ENCODE results near the gene TP53I13. TPM values are rescaled to one million over a fixed set of nuclear protein-coding genes. Genes with fewer than 3 reads are reported as not detected.

Gene TP53I13
- total and polyA plus RNA-seq, 2 of the 13 experiments (the other 11 are each of a cell fraction or from before 2014, with no cell fraction given), result 16.9 to 25.7 TPM

DNA sequence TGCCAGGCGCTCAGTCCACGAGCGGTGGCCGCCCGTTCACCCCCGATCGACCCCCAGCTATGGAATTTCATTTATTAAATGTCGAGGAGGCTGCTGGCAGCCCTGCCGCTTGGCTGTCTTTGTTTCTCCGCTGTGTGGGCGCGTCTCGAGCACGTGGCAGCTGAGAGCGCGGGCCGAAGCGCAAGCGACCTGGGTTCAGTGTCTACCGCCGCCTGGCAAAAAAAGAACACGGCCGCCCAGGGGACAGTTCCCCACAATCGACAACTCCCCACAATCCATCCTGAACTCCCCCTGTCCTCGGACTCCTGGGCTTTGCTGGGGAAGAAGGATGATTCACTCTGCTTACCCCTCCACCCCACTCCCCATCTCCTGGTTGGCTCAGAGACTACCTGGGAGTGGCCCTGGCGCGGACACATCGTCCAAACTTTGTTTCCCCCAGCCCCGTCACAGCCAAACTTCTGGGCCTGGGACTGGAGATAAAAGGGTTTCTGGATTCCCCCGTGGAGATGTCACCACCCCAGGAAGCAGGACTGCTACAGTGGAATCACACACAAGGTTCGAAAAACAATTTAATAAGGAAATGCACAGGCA lies 22.7 kb downstream of the TP53I13 start (continued):
- TF ChIP-seq, protein P1, sequence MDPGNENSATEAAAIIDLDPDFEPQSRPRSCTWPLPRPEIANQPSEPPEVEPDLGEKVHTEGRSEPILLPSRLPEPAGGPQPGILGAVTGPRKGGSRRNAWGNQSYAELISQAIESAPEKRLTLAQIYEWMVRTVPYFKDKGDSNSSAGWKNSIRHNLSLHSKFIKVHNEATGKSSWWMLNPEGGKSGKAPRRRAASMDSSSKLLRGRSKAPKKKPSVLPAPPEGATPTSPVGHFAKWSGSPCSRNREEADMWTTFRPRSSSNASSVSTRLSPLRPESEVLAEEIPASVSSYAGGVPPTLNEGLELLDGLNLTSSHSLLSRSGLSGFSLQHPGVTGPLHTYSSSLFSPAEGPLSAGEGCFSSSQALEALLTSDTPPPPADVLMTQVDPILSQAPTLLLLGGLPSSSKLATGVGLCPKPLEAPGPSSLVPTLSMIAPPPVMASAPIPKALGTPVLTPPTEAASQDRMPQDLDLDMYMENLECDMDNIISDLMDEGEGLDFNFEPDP (CRISPR knock-in tag; conservative IDR thresholded peaks at IDR 0.05), result 0 out of 2 replicates have a peak, but pooled peaks have one; percentile 84
- TF ChIP-seq ESRRA (CRISPR knock-in tag; IDR thresholded peaks at IDR 0.05; ENCODE audit: low read depth) (no peak), ZSCAN31 (CRISPR knock-in tag; IDR thresholded peaks at IDR 0.05; ENCODE audit: low read depth) (0 out of 2 replicates have a peak, but pooled peaks have one; percentile 41), ZNF839 (CRISPR knock-in tag; IDR thresholded peaks at IDR 0.05; ENCODE audit: borderline replicate concordance) (no peak), ZBTB8A (CRISPR knock-in tag; IDR thresholded peaks at IDR 0.05; ENCODE audit: borderline replicate concordance, low read depth) (no peak), PCBP2 (optimal IDR thresholded peaks at IDR 0.05; ENCODE audit: low read depth, low read length, poor library complexity, severe bottlenecking) (no peak), SALL2 (CRISPR knock-in tag; IDR thresholded peaks at IDR 0.05) (no peak), SPEN (CRISPR knock-in tag; IDR thresholded peaks at IDR 0.05; ENCODE audit: low read depth) (no peak; the same call in 1 of the 2 replicates), HOXA9 (CRISPR knock-in tag; IDR thresholded peaks at IDR 0.05; ENCODE audit: borderline replicate concordance) (no peak), REL (CRISPR knock-in tag; conservative IDR thresholded peaks at IDR 0.05) (no peak), NR2F6 (IDR thresholded peaks at IDR 0.05) (no peak), NR2F6 (CRISPR knock-in tag; IDR thresholded peaks at IDR 0.05) (no peak)
- TF ChIP-seq, protein P2, sequence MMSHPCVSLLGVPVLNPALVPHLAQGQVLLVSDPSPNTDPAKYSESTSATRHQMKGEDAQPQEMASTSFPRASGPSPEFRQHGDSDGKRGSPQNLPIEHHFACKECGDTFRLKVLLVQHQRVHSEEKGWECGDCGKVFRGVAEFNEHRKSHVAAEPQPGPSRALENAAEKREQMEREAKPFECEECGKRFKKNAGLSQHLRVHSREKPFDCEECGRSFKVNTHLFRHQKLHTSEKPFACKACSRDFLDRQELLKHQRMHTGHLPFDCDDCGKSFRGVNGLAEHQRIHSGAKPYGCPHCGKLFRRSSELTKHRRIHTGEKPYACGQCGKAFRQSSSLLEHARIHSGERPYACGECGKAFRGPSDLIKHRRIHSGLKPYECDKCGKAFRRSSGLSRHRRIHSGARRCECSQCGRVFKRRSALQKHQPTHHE (CRISPR knock-in tag; IDR thresholded peaks at IDR 0.05; ENCODE audit: borderline replicate concordance), result 0 out of 2 replicates have a peak, but pooled peaks have one; percentile 15
- TF ChIP-seq, protein P3, sequence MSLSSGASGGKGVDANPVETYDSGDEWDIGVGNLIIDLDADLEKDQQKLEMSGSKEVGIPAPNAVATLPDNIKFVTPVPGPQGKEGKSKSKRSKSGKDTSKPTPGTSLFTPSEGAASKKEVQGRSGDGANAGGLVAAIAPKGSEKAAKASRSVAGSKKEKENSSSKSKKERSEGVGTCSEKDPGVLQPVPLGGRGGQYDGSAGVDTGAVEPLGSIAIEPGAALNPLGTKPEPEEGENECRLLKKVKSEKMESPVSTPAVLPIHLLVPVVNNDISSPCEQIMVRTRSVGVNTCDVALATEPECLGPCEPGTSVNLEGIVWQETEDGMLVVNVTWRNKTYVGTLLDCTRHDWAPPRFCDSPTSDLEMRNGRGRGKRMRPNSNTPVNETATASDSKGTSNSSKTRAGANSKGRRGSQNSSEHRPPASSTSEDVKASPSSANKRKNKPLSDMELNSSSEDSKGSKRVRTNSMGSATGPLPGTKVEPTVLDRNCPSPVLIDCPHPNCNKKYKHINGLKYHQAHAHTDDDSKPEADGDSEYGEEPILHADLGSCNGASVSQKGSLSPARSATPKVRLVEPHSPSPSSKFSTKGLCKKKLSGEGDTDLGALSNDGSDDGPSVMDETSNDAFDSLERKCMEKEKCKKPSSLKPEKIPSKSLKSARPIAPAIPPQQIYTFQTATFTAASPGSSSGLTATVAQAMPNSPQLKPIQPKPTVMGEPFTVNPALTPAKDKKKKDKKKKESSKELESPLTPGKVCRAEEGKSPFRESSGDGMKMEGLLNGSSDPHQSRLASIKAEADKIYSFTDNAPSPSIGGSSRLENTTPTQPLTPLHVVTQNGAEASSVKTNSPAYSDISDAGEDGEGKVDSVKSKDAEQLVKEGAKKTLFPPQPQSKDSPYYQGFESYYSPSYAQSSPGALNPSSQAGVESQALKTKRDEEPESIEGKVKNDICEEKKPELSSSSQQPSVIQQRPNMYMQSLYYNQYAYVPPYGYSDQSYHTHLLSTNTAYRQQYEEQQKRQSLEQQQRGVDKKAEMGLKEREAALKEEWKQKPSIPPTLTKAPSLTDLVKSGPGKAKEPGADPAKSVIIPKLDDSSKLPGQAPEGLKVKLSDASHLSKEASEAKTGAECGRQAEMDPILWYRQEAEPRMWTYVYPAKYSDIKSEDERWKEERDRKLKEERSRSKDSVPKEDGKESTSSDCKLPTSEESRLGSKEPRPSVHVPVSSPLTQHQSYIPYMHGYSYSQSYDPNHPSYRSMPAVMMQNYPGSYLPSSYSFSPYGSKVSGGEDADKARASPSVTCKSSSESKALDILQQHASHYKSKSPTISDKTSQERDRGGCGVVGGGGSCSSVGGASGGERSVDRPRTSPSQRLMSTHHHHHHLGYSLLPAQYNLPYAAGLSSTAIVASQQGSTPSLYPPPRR (CRISPR knock-in tag; IDR thresholded peaks at IDR 0.05; ENCODE audit: borderline replicate concordance), result no peak
- TF ChIP-seq, protein P4, sequence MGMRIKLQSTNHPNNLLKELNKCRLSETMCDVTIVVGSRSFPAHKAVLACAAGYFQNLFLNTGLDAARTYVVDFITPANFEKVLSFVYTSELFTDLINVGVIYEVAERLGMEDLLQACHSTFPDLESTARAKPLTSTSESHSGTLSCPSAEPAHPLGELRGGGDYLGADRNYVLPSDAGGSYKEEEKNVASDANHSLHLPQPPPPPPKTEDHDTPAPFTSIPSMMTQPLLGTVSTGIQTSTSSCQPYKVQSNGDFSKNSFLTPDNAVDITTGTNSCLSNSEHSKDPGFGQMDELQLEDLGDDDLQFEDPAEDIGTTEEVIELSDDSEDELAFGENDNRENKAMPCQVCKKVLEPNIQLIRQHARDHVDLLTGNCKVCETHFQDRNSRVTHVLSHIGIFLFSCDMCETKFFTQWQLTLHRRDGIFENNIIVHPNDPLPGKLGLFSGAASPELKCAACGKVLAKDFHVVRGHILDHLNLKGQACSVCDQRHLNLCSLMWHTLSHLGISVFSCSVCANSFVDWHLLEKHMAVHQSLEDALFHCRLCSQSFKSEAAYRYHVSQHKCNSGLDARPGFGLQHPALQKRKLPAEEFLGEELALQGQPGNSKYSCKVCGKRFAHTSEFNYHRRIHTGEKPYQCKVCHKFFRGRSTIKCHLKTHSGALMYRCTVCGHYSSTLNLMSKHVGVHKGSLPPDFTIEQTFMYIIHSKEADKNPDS (CRISPR knock-in tag; IDR thresholded peaks at IDR 0.05), result 0 out of 2 replicates have a peak, but pooled peaks have one; percentile 11
- TF ChIP-seq, protein P5, sequence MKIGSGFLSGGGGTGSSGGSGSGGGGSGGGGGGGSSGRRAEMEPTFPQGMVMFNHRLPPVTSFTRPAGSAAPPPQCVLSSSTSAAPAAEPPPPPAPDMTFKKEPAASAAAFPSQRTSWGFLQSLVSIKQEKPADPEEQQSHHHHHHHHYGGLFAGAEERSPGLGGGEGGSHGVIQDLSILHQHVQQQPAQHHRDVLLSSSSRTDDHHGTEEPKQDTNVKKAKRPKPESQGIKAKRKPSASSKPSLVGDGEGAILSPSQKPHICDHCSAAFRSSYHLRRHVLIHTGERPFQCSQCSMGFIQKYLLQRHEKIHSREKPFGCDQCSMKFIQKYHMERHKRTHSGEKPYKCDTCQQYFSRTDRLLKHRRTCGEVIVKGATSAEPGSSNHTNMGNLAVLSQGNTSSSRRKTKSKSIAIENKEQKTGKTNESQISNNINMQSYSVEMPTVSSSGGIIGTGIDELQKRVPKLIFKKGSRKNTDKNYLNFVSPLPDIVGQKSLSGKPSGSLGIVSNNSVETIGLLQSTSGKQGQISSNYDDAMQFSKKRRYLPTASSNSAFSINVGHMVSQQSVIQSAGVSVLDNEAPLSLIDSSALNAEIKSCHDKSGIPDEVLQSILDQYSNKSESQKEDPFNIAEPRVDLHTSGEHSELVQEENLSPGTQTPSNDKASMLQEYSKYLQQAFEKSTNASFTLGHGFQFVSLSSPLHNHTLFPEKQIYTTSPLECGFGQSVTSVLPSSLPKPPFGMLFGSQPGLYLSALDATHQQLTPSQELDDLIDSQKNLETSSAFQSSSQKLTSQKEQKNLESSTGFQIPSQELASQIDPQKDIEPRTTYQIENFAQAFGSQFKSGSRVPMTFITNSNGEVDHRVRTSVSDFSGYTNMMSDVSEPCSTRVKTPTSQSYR (CRISPR knock-in tag; IDR thresholded peaks at IDR 0.05; ENCODE audit: borderline replicate concordance), result 0 out of 2 replicates have a peak, but pooled peaks have one; percentile 20

Data from HepG2 (cell line).